CD4-positive, alpha-beta T cell treated with Interleukin-1 beta for 1 hour (primary cell): ENCODE results near the gene B4GALT1.
"Not testable (repeated sequence)": the region's sequence is repeated elsewhere in the genome, so short reads cannot be mapped to it uniquely, and the experiment has no call there.

ENCODE experiments used
- DNase-seq, 2 donors: peaks; one replicate each; pipeline ENCODE4 v3.0.0-alpha.2; 2020 to 2022

Gene B4GALT1

GRCh38 chr9:33092634-33093033 lies 74.5 kb downstream of the B4GALT1 start:
- DNase-seq: no peak

DNA sequence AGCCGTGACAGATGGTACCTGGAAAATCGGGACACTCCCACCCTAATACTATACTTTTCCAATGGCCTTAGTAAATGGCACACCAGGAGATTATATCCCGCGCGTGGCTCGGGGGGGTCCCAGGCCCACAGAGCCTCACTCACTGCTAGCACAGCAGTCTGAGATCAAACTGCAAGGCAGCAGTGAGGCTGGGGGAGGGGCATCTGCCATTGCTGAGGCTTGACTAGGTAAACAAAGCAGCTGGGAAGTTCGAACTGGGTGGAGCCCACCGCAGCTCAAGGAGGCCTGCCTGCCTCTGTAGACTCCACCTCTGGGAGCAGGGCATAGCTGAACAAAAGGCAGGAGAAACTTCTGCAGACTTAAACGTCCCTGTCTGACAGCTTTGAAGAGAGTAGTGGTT lies 81.5 kb downstream of the B4GALT1 start:
- not testable (repeated sequence) for DNase-seq

DNA sequence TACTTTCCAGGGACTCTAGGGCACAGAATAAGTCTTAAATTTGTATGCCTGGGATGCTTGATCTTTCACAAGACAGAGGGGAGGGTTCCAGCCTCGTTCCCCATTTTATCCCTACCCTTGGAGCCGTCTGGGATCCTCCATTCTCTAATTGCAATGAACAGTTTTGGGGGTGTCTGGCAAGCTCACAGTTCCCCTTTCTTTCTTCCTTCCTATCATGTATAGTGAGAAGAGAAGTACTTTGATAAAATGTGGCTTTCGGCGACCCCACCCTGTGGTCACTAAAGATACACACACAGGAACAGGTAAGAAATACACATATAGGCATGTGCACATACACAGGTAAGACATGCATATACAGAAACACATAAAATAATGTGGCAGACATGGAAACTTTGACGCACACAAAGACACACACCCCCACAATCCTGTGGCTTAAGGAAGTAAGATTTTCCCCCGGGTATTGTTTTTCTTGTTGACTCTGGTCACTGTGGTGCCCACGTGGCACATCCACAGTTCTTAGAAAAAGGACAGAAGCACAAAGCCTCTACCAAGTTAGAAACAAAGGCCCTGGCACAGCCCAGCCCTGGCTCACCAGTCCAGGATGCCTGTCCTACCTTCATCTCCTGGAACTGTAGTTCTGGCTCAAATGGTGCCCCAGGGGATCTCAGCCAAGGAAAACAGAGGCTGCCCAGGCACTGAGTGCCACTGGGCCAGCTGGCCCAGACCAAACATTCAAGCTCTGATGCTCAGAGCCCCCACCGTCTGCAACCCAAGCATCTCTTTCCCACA lies 84.4 kb downstream of the B4GALT1 start:
- DNase-seq: peak in 1 of 2 donors; percentile 18

DNA sequence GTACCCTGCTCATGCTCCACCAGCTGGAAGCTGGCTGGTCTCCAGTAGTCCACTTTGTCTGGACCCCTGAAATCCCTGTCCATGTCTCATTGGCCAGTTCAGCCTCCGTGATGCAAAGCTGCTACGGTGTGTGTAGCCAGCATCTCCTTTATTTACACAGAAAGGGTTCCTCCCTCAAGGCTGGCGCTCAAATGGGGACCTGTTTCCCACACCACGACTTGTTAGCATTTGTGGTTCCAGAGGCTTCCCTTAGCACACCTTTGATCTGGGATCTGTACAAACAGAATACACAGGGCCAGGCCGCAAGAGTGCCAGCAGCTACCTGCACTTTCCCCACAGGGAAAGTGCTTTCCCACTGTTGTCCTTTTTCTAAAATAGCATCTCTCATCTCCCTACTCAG lies 85.0 kb downstream of the B4GALT1 start:
- peak in 1 of 2 donors; percentile 22 for DNase-seq

DNA sequence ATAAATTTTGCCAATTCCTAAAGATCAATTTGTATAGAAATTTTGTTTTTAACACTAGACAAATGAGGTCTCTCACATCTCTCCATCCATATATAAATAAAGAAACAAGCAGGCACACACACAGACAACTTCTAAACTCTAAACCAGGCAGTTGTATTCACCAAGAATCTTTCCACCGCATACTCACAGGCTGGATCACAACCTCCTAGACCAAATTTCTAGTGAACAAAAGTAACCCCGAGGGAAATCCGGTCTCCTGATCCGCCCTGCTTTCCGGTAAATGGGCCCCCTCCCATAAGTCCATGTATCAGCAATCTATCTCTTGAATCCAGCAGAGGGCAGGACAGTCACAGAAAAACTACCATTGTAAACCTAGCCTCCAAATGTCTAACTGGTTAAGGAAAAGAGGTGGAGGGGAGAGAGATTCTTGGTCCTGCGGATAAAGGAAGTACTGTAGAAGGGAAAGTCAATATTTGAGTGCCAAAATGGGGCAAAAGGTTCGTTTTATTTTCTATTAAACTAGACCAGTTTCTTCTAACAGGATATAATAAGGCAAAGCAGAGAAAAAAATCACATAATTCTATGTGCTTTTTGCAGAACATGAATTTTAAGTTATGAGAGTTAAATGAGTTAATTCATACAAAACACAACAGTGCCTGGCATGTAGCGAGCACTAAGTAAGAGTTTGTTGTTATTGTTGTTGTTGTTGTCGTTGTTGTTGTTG lies 85.8 kb downstream of the B4GALT1 start:
- DNase-seq: peak; percentile 74 to 85

GRCh38 chr9:33080534-33080933 lies 86.6 kb downstream of the B4GALT1 start:
- DNase-seq: no peak

DNA sequence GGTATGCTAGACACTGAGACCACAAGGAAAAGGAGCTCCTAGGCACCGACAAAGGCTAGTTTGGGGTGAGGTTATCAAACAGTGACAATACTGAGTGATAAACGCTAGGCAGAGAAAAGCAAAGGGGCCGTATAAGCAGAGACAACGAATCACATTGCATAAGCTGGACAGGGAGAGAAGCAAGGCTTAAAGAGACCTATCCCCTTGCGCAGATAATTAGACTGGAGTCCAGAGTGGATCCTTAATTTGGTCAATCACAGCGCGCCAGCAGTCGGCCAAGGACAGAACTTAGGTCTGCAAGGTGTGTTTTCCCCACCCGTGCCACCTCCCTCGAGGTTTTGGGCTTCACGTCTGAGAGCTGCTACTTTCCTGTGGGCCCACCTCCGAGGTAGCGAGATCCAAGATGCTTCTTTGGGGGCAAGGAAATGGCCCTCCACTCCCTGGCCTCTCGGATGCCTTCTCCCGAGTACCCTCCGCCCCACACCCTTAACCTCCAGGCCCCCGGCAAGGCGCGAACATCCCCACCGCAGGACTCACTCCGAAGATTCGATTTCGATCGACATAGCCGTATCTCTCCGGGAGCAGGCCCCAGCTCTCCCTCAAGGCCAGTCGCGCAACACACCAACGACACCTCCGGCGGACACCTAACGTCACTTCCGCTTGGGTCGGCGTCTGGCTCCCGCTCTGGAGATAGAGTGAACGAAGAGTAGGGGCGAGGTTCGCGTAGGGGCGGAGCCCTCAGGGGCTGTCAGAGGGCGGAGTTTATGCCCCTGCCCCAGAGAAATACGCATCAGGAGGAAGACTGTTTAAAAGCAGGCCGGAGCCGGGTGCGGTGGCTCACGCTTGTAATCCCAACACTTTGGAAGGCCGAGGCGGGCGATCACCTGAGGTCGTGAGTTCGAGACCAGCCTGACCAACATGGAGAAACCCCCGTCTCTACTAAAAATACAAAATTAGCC lies 90.8 kb downstream of the B4GALT1 start, which contains the start of gene SMU1:
Gene SMU1 (minus strand): TSS at position 629 of the 959 bp plus-strand sequence. CDS start 66 bp downstream, at position 563.
- peak; percentile 98 for DNase-seq

- no peak for DNase-seq
Measured at GRCh38 chr9:33068991-33069390, 98.1 kb downstream of the B4GALT1 start.

- no peak for DNase-seq
Measured at GRCh38 chr9:33065157-33066076, 101.7 kb downstream of the B4GALT1 start.
